PFSK-1 (cell line): ENCODE measurements around the gene RABGAP1L.

Experiments
- FOXP2 ChIP-seq: optimal IDR thresholded peaks from 2 replicates; pipeline ENCODE3; 2011; ENCODE audit warnings: borderline replicate concordance, control low read depth, inconsistent platforms; ENCODE audit not compliant: insufficient read depth; ENCODE audit errors: extremely low read length, extremely low read depth
- POLR2AphosphoS5 ChIP-seq: IDR thresholded peaks from 2 replicates; pipeline ENCODE4 v1.6.1; 2012; ENCODE audit warnings: low read depth, mild to moderate bottlenecking, control low read depth, low read length, moderate library complexity
- REST ChIP-seq, 2 experiments: IDR thresholded peaks; 2 replicates each; pipeline versions ENCODE4 v1.6.1 to v1.8.0; 2011 to 2012; ENCODE audit warnings: low read depth in 2 of 2, low read length in 2 of 2, control low read depth in 1 of 2, inconsistent platforms in 1 of 2, mild to moderate bottlenecking in 1 of 2, moderate library complexity in 1 of 2; ENCODE audit not compliant: insufficient read depth in 1 of 2
- SIN3A ChIP-seq: IDR thresholded peaks from 2 replicates; pipeline ENCODE4 v1.6.1; 2012; ENCODE audit warnings: mild to moderate bottlenecking, low read length, moderate library complexity, borderline replicate concordance; ENCODE audit not compliant: insufficient read depth
- TAF1 ChIP-seq: IDR thresholded peaks from 2 replicates; pipeline ENCODE4 v1.6.1; 2012; ENCODE audit warnings: low read length, control low read depth, borderline replicate concordance; ENCODE audit not compliant: insufficient read depth

RABGAP1L gene

GRCh38 chr1:175000697-175001187, 841.4 kb downstream of the RABGAP1L start:
- TF ChIP-seq SIN3A (no peak), TAF1 (no peak), REST (IDR thresholded peaks at IDR 0.05; ENCODE audit: insufficient read depth in 1 of 2, low read depth in 2 of 2, low read length in 2 of 2) (no peak), FOXP2 (no peak), POLR2AphosphoS5 (no peak)

GRCh38 chr1:175002910-175003517, 843.7 kb downstream of the RABGAP1L start:
- TF ChIP-seq FOXP2: no peak
- no peak for TF ChIP-seq POLR2AphosphoS5
- no peak for TF ChIP-seq REST (IDR thresholded peaks at IDR 0.05; ENCODE audit: insufficient read depth in 1 of 2, low read depth in 2 of 2, low read length in 2 of 2)
- no peak for TF ChIP-seq TAF1
- TF ChIP-seq SIN3A: no peak

GRCh38 chr1:175003521-175003920, 844.2 kb downstream of the RABGAP1L start:
- no peak for TF ChIP-seq TAF1
- no peak for TF ChIP-seq REST (IDR thresholded peaks at IDR 0.05; ENCODE audit: insufficient read depth in 1 of 2, low read depth in 2 of 2, low read length in 2 of 2)
- TF ChIP-seq FOXP2: no peak
- TF ChIP-seq SIN3A: no peak

GRCh38 chr1:175005085-175005783, 845.9 kb downstream of the RABGAP1L start:
- TF ChIP-seq POLR2AphosphoS5 (no peak), FOXP2 (no peak), SIN3A (no peak), REST (IDR thresholded peaks at IDR 0.05; ENCODE audit: insufficient read depth in 1 of 2, low read depth in 2 of 2, low read length in 2 of 2) (no peak)

- no peak for TF ChIP-seq SIN3A
- TF ChIP-seq POLR2AphosphoS5: peak; percentile 38; the same call in 1 of the 2 replicates
- no peak for TF ChIP-seq FOXP2
Measured at GRCh38 chr1:175009532-175009931, 850.2 kb downstream of the RABGAP1L start.
